Tibial artery (tissue), 4 donors: ENCODE data around the gene BFSP2.
"Not testable (repeated sequence)": the region's sequence is repeated elsewhere in the genome, so short reads cannot be mapped to it uniquely, and the experiment has no call there.

Experiments used
- DNase-seq, 2 donors: peaks; one replicate each; pipeline ENCODE4 v3.0.0-alpha.2; 2019
- H3K27ac ChIP-seq, 2 donors: fragments of 200-600 bp; sonication (generic) in 1 of 2; 1 replicate in 1 of 2; 2 replicates in 1 of 2; pipeline ENCODE4 v1.5.1; 2018 to 2019; ENCODE audit warnings: mild to moderate bottlenecking in 1 of 2
- H3K27me3 ChIP-seq, 2 donors: fragments of 200-600 bp; sonication (generic) in 1 of 2; one replicate each; pipeline versions ENCODE4 v1.5.1 to v1.6.0; 2016 to 2019
- H3K36me3 ChIP-seq, 3 donors: fragments of 200-600 bp; sonication (generic) in 2 of 3; one replicate each; pipeline ENCODE4 v1.5.1; 2016 to 2019; ENCODE audit warnings: mild to moderate bottlenecking in 2 of 3
- H3K4me1 ChIP-seq, 4 donors: fragments of 200-600 bp; sonication (generic) in 2 of 4; 1 replicate in 3 of 4; 2 replicates in 1 of 4; pipeline ENCODE4 v1.5.1; 2016 to 2019
- H3K4me3 ChIP-seq, 2 donors: fragments of 200-600 bp; sonication (generic) in 1 of 2; 1 replicate in 1 of 2; 2 replicates in 1 of 2; pipeline ENCODE4 v1.5.1; 2018 to 2019; ENCODE audit warnings: mild to moderate bottlenecking in 2 of 2
- H3K9me3 ChIP-seq, 3 donors: fragments of 200-600 bp; sonication (generic) in 1 of 3; one replicate each; pipeline ENCODE4 v1.5.1; 2016 to 2019
- intact Hi-C: fragments of 100-400 bp; cut with DNase I; formaldehyde crosslinking; loops from one replicate; pipeline ENCODE4 v1.15.0; 2023; ENCODE audit warnings: low total_unique reads
- TF ChIP-seq, protein P1 (sequence below), 2 experiments: fragments of 200-600 bp in 1 of 2; fragments of 450-650 bp in 1 of 2; IDR thresholded peaks; one replicate each; pipeline ENCODE4 v1.5.1; 2017 to 2019; ENCODE audit warnings: antibody characterized with exemption in 2 of 2, mild to moderate bottlenecking in 1 of 2, moderate library complexity in 1 of 2

Gene BFSP2

DNA sequence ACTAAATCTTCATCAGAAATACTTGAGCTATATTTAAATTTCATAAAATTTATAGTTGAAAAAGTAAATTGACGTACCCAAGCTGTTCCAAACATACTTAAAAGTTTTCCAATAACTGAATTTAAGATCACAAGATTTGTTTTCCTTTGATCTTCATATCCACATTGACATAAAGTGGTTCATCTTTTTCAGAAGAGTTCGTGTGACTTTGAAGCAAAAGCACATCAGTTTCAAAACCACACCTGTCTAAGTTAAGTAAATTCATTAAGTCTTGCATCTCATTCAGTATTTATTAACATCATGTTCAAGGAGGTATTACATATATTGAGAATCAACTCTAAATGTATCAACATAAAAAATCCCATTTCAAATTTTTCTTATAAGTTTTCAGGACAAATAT lies 79.5 kb downstream of the BFSP2 start:
- TF ChIP-seq, protein P1, sequence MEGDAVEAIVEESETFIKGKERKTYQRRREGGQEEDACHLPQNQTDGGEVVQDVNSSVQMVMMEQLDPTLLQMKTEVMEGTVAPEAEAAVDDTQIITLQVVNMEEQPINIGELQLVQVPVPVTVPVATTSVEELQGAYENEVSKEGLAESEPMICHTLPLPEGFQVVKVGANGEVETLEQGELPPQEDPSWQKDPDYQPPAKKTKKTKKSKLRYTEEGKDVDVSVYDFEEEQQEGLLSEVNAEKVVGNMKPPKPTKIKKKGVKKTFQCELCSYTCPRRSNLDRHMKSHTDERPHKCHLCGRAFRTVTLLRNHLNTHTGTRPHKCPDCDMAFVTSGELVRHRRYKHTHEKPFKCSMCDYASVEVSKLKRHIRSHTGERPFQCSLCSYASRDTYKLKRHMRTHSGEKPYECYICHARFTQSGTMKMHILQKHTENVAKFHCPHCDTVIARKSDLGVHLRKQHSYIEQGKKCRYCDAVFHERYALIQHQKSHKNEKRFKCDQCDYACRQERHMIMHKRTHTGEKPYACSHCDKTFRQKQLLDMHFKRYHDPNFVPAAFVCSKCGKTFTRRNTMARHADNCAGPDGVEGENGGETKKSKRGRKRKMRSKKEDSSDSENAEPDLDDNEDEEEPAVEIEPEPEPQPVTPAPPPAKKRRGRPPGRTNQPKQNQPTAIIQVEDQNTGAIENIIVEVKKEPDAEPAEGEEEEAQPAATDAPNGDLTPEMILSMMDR (IDR thresholded peaks at IDR 0.05), result no peak
- Histone ChIP-seq H3K4me1 (peaks cover 0 to 4% (median 3%) of the 10 kb centered on the region in 4 donors), H3K36me3 (no peaks in the 10 kb centered on the region), H3K27me3 (no peaks in the 10 kb centered on the region), H3K9me3 (no peaks in the 10 kb centered on the region), H3K4me3 (no peak overlapping the region), H3K27ac (no peak overlapping the region)
- no peak for DNase-seq
- intact Hi-C loops, result no loop called here

DNA sequence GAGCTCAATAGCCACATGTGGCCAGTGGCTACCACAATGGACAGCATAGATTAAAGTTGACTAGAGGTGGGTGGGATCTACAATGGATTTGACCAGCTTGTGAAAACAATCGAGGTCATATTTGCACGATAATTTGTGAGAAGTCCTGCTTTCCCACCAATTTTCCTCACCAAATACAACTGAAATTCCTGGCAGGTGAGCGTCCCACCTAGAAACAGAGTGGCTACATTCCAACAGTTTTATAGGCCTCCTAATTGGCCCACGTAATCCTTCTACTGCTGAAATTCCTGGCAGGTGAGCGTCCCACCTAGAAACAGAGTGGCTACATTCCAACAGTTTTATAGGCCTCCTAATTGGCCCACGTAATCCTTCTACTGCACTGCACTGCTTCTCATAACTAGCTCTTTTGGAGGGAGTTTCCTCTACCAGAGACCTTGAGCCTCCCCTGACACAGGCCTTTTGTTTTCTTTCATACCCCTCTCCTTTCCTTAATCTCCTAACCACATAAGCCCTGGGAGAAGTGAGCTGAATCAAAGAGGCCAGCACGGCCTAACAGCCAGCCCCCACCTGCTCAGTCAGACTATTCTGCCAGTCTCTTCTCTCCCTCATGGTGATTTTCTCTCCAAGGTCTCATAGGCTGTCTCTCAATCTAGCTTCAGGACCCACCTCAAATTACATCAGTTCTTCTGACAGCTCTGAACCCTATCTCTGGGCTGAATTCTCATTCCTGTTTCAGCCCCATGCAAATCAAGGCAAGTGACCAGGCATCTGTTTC lies 80.2 kb downstream of the BFSP2 start:
- H3K4me3 ChIP-seq, result no peak overlapping the region
- no peaks in the 10 kb centered on the region for H3K9me3 ChIP-seq
- H3K27ac ChIP-seq, result no peak overlapping the region
- intact Hi-C loops, result no loop called here
- H3K36me3 ChIP-seq, result no peaks in the 10 kb centered on the region
- TF ChIP-seq, protein P1 (IDR thresholded peaks at IDR 0.05), result no peak
- no peak for DNase-seq
- H3K4me1 ChIP-seq, result no peaks in the 10 kb centered on the region
- no peaks in the 10 kb centered on the region for H3K27me3 ChIP-seq

DNA sequence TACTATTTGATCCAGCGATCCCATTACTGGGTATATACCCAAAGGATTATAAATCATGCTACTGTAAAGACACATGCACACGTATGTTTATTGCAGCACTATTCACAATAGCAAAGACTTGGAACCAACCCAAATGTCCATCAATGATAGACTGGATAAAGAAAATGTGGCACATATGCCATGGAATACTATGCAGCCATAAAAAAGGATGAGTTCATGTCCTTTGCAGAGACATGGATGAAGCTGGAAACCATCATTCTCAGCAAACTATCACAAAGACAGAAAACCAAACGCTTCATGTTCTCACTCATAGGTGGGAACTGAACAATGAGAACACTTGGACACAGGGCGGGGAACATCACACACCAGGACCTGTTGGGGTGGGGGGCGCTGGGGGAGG lies 82.6 kb downstream of the BFSP2 start:
- H3K27ac ChIP-seq, intact Hi-C loops, H3K36me3 ChIP-seq, H3K4me3 ChIP-seq, H3K9me3 ChIP-seq, DNase-seq, H3K4me1 ChIP-seq, H3K27me3 ChIP-seq: not testable (repeated sequence)

DNA sequence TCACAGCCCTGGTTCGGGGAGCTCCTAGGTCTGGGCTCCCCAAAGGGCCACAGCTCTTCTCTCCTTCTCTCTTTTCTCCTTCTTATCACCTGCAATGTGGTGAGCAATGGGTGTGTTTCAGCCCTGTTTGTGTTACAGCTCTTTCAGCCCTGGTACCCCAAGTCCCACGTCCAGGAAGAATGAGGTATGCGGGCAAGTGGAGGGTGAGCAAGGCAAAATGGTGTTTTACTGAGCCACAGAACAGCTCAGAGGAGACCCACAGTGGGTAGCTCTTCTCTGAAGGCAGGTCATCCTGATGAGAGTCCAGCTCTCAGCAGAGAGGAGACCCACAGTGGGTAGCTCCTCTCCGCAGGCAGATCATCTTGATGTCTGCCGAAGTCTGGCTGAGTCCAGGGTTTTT lies 86.8 kb downstream of the BFSP2 start:
- Histone ChIP-seq H3K36me3 (no peaks in the 10 kb centered on the region), H3K4me1 (no peaks in the 10 kb centered on the region), H3K9me3 (no peaks in the 10 kb centered on the region), H3K27me3 (no peaks in the 10 kb centered on the region), H3K27ac (no peak overlapping the region), H3K4me3 (no peak overlapping the region)
- no peak for DNase-seq
- TF ChIP-seq, protein P1 (IDR thresholded peaks at IDR 0.05), result no peak
- intact Hi-C loops, result no loop called here

DNA sequence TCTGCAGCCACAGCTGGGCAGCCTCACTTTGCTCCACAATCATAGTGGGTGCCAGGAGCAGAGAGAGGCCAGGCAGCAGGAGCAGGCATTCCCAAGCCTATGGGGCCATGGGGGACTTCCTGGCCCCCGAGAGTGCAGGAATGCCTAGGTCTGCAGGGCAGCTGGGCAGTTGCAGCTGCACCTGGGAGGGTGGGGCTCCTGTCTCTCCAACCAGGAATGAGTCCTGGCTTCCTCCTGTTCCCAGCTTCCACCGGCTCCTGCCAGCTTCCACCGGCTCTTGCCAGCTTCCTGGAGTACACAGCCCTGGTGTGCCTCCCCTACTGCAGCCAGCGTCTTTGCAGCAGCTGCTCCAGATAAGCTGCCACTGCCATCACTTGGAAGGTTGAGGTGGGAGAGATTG lies 87.3 kb downstream of the BFSP2 start:
- no peak for DNase-seq
- H3K36me3 ChIP-seq, result no peaks in the 10 kb centered on the region
- intact Hi-C loops, result no loop called here

DNA sequence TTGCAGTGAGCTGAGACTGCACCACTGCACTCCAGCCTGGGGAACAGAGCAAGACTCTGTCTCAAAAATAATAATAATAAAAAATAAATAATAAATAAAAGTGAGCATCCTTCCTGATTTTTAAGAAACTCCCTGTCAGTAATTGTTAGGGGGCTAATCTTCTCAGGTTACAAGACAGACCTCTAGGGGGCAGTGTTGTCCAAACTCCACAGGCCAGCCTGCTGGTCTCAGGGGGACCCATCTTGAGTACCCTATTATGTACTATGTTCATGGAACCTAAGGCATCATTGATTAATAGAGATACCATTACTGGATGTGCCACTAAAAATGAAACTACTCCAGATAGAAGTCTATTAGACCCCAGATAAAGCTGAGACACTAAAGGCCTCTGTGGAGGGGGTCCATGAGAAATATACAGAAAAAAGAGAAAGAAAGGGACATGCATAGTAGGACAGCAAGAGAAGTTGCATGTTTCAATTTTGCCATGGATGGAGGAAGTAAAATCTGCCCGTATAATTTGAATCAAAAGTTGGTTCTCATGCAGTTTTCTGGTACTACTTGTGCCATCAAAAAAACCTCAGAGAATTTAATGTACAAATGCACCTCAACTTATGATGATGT lies 88.2 kb downstream of the BFSP2 start:
- Histone ChIP-seq H3K9me3 (no peaks in the 10 kb centered on the region), H3K4me1 (no peaks in the 10 kb centered on the region), H3K27ac (no peak overlapping the region), H3K36me3 (no peaks in the 10 kb centered on the region), H3K4me3 (no peak overlapping the region), H3K27me3 (no peaks in the 10 kb centered on the region)
- DNase-seq, result no peak
- intact Hi-C loops, result no loop called here
- TF ChIP-seq, protein P1 (IDR thresholded peaks at IDR 0.05), result peak; percentile 38 to 50

More for the DNA sequence above, 87.3 kb downstream of the BFSP2 start:
- TF ChIP-seq, protein P1 (IDR thresholded peaks at IDR 0.05), result no peak
- H3K27ac ChIP-seq, result no peak overlapping the region
- no peak overlapping the region for H3K4me3 ChIP-seq
- no peaks in the 10 kb centered on the region for H3K9me3 ChIP-seq
- H3K4me1 ChIP-seq, result no peaks in the 10 kb centered on the region
- H3K27me3 ChIP-seq, result no peaks in the 10 kb centered on the region
